K562 (cell line): Measurements from ENCODE around the gene RPL35. TPM values are rescaled to one million over a fixed set of nuclear protein-coding genes. Genes with fewer than 3 reads are reported as not detected.
A peak's percentile ranks its signal among the peaks of the same experiment; 100 is the strongest.

Experiments
- ATAC-seq: fragments of 200-7000 bp; cut with Tn5 transposase; 3 replicates; pipeline ENCODE4 v1.9.1; 2020; ENCODE audit warnings: moderate library complexity
- BruUV-seq: library from RNA; stranded (reverse); fragments of 400-500 nt; replicated peaks from 2 replicates; lab custom pipeline; 2021; lab: Mats Ljungman, UMichigan
- CTCF ChIA-PET: fragments of 300-600 bp; formaldehyde crosslinking; extraction: SDS; loops from one replicate; lab custom pipeline; 2021; ENCODE audit warnings: low intra/inter-chr PET ratio; lab: Yijun Ruan, JAX
- POLR2A ChIA-PET: fragments of 300-600, 350-650 bp; sonication (Branson Sonifier 250); formaldehyde crosslinking; extraction: SDS; loops from one replicate; lab custom pipeline; 2021; ENCODE audit warnings: antibody characterized with exemption, inconsistent platforms; lab: Yijun Ruan, JAX
- DNase-seq, 4 experiments: peaks; one replicate each; pipeline versions ENCODE4 v3.0.0 to v3.0.0-alpha.2; 2011 to 2018; ENCODE audit warnings: low spot score in 3 of 4, mixed read lengths in 3 of 4; ENCODE audit errors: extremely low read depth in 1 of 4
- FAIRE-seq: peaks from 2 replicates; lab custom pipeline; 2011; peaks lifted over from hg19 to GRCh38; lab: Jason Lieb, UNC
- H2AFZ ChIP-seq: 2 replicates; pipeline ENCODE4 v1.6.0; 2011; ENCODE audit warnings: low read depth, low read length, control low read depth, inconsistent platforms
- H3K27ac ChIP-seq: fragments of 200-600 bp; 3 replicates; pipeline ENCODE4 v1.8.0; 2011; ENCODE audit warnings: low read depth, mild to moderate bottlenecking, control low read depth, inconsistent platforms, low read length, moderate library complexity, mixed read lengths; ENCODE audit errors: extremely low read depth
- H3K27me3 ChIP-seq, 2 experiments: fragments of 300-600 bp in 1 of 2; 2 replicates in 1 of 2; 3 replicates in 1 of 2; pipeline versions ENCODE4 v1.6.0 to v1.8.0; 2011; ENCODE audit warnings: inconsistent platforms in 2 of 2, low read length in 2 of 2, mild to moderate bottlenecking in 1 of 2, mixed read lengths in 1 of 2, moderate library complexity in 1 of 2; ENCODE audit not compliant: control insufficient read depth in 2 of 2, insufficient read depth in 2 of 2
- H3K36me3 ChIP-seq: fragments of 300-600 bp; 3 replicates; pipeline ENCODE4 v1.8.0; 2011; ENCODE audit warnings: mild to moderate bottlenecking, low read length, inconsistent platforms; ENCODE audit not compliant: control insufficient read depth, insufficient read depth
- H3K4me1 ChIP-seq, 2 experiments: fragments of 200-600 bp in 1 of 2; replicated peaks in 1 of 2; 2 replicates in 1 of 2; 3 replicates in 1 of 2; pipeline versions ENCODE4 v1.5.1 to v1.8.0; 2011; ENCODE audit warnings: inconsistent platforms in 2 of 2, low read length in 2 of 2, mild to moderate bottlenecking in 1 of 2, mixed read lengths in 1 of 2, moderate library complexity in 1 of 2; ENCODE audit not compliant: control insufficient read depth in 2 of 2, insufficient read depth in 2 of 2
- H3K4me2 ChIP-seq: 2 replicates; pipeline ENCODE4 v1.6.1; 2011; ENCODE audit warnings: low read length, control low read depth, inconsistent platforms, mixed read lengths; ENCODE audit not compliant: insufficient read depth
- H3K4me3 ChIP-seq: fragments of 200-600 bp; sonication (generic), shearing (Covaris generic); 2 replicates; pipeline ENCODE4 v1.5.1; 2016; ENCODE audit warnings: control low read depth, inconsistent platforms
- H3K79me2 ChIP-seq: fragments of 200-600 bp; 3 replicates; pipeline ENCODE4 v1.8.0; 2011; ENCODE audit warnings: low read length, inconsistent platforms; ENCODE audit not compliant: control insufficient read depth, insufficient read depth
- H3K9ac ChIP-seq, 2 experiments: 2 replicates each; pipeline versions ENCODE4 v1.6.0 to v1.6.1; 2011; ENCODE audit warnings: low read depth in 2 of 2, low read length in 2 of 2, control low read depth in 1 of 2, inconsistent platforms in 1 of 2, mild to moderate bottlenecking in 1 of 2, mixed read lengths in 1 of 2; ENCODE audit not compliant: insufficient read depth in 1 of 2
- H3K9me1 ChIP-seq: one replicate; pipeline ENCODE4 v1.6.0; 2011; ENCODE audit warnings: inconsistent platforms, mild to moderate bottlenecking, low read length, moderate library complexity; ENCODE audit not compliant: control insufficient read depth, insufficient read depth
- H3K9me3 ChIP-seq: replicated peaks from 2 replicates; pipeline ENCODE4 v1.5.1; 2011; ENCODE audit warnings: low read depth, low read length, inconsistent platforms; ENCODE audit not compliant: control insufficient read depth, insufficient read depth
- H4K20me1 ChIP-seq: replicated peaks from 2 replicates; pipeline ENCODE4 v1.6.1; 2011; ENCODE audit warnings: low read length, inconsistent platforms, mixed read lengths; ENCODE audit not compliant: control insufficient read depth, insufficient read depth
- CHD2 ChIP-seq: IDR thresholded peaks from 2 replicates; pipeline ENCODE4 v1.6.1; 2011; ENCODE audit warnings: low read depth, low read length
- FIP1L1 ChIP-seq: fragments of 200-400 bp; formaldehyde crosslinking; IDR thresholded peaks from 2 replicates; pipeline ENCODE4 v1.6.1; 2018; ENCODE audit warnings: mild to moderate bottlenecking, low read depth, low read length; ENCODE audit not compliant: poor library complexity, severe bottlenecking
- MXD1 ChIP-seq: fragments of 250-450 bp; sonication (Bioruptor Pico); IDR thresholded peaks from 2 replicates; pipeline ENCODE4 v1.8.0; 2021; ENCODE audit warnings: borderline replicate concordance, mild to moderate bottlenecking, moderate library complexity; ENCODE audit not compliant: poor library complexity, severe bottlenecking
- NFE2 ChIP-seq: IDR thresholded peaks from 2 replicates; pipeline ENCODE4 v1.6.1; 2014; ENCODE audit warnings: antibody characterized with exemption, low read depth
- NKRF ChIP-seq: fragments of 450-650 bp; IDR thresholded peaks from 2 replicates; pipeline ENCODE4 v1.6.1; 2016; ENCODE audit warnings: borderline replicate concordance
- STAT6 ChIP-seq: sonication (generic); formaldehyde crosslinking; IDR thresholded peaks from 2 replicates; pipeline ENCODE4 v1.8.1; 2023; ENCODE audit warnings: mild to moderate bottlenecking, missing genetic modification reagents
- TCF7 ChIP-seq: sonication (generic); IDR thresholded peaks from 2 replicates; pipeline ENCODE4 v1.6.1; 2016; ENCODE audit warnings: antibody characterized with exemption, borderline replicate concordance
- ZNF121 ChIP-seq: sonication (generic); formaldehyde crosslinking; conservative IDR thresholded peaks from 2 replicates; pipeline ENCODE4 v1.8.0; 2022; ENCODE audit warnings: missing genetic modification reagents
- ZNF232 ChIP-seq: sonication (generic); formaldehyde crosslinking; IDR thresholded peaks from 2 replicates; pipeline ENCODE4 v1.8.0; 2022; ENCODE audit warnings: mild to moderate bottlenecking, missing genetic modification reagents
- WGBS: fragments of 100-300 bp; shearing (Covaris generic); methylation state at CpG from one replicate; pipeline ENCODE4 v1.1.6; 2016; ENCODE audit warnings: low coverage, mixed read lengths; ENCODE audit not compliant: insufficient coverage; ENCODE audit errors: missing lambda C conversion rate; 5-methylcytosine and 5-hydroxymethylcytosine counted together
- in situ Hi-C: fragments of 300-500 bp; cut with MboI; formaldehyde crosslinking; loops from 4 replicates; pipeline ENCODE4 v1.15.0; 2018; ENCODE audit warnings: inconsistent platforms, mixed read lengths
- intact Hi-C: fragments of 100-400 bp; cut with micrococcal nuclease; formaldehyde crosslinking; loops from 2 replicates; pipeline ENCODE4 v1.14.2; 2022
- polyA plus RNA-seq, 8 experiments: library from polyadenylated mRNA; depleted of rRNA in 4 of 8; stranded (reverse) in 5 of 8; unstranded in 3 of 8; fragments of >200 nt; fragmentation: Nextera tagmentation in 2 of 8; fragmentation: Illumina TruSeq in 1 of 8; extraction: Ambion mirVana in 2 of 8; extraction: Trizol in 1 of 8; gene quantifications; 2 replicates each; pipeline versions ENCODE4 v1.2.1 to v1.2.3, GENCODE V29; 2011 to 2014; ENCODE audit warnings: inconsistent platforms in 1 of 8, missing spikeins in 1 of 8
- total RNA-seq, 7 experiments: library from RNA; depleted of rRNA in 6 of 7; stranded (reverse); fragments of >200 nt in 6 of 7; fragmentation: Illumina TruSeq in 2 of 7; extraction: Trizol in 2 of 7; gene quantifications; 2 replicates each; pipeline versions ENCODE4 v1.2.1 to v1.2.3, GENCODE V29; 2011 to 2021; ENCODE audit warnings: low replicate concordance in 1 of 7

The RPL35 gene
- total and polyA plus RNA-seq, 9 of the 15 experiments (the other 6 are each of a cell fraction or from before 2014, with no cell fraction given) = 1,755 to 5,101 (median 3,405) TPM

GRCh38 chr9:124854161-124854560 is 7.6 kb downstream of the RPL35 start:
- Histone ChIP-seq H3K9ac (peak overlapping the region in 1 of 2 experiments; percentile 93; a peak in 1 of 4 replicates), H3K27ac (no peak overlapping the region), H3K4me3 (no peak overlapping the region), H4K20me1 (peaks cover 31% of the 10 kb centered on the region), H3K27me3 (no peaks in the 10 kb centered on the region), H3K79me2 (peaks cover 12% of the 10 kb centered on the region), H3K4me1 (peaks cover 3 to 58% of the 10 kb centered on the region in 2 experiments; a peak in 4 of 5 replicates), H3K9me1 (peaks cover 12% of the 10 kb centered on the region), H3K36me3 (peaks cover 31% of the 10 kb centered on the region), H2AFZ (0 out of 2 replicates have a peak overlapping the region, but pooled peaks have one; percentile 96), H3K9me3 (no peaks in the 10 kb centered on the region), H3K4me2 (no peak overlapping the region)
- WGBS = 66% methylated on average over 6 of the region's 8 CpGs
- no peak for DNase-seq
- ATAC-seq = no peak
- CTCF ChIA-PET = interaction anchor here (1.0 to 6.3 kb wide), 3 partner anchors 60 to 141 kb away, joined by 4 to 209 read pairs (median 25); partner anchors contain the start of gene NR6A1
- BruUV-seq = no TSS peak
- POLR2A ChIA-PET = interaction anchor here (1.0 to 5.1 kb wide), 6 partner anchors 12 to 82 kb away, joined by 3 to 64 read pairs (median 5); partner anchors contain the start of gene NR6A1
- in situ Hi-C loops = loop anchor here (5.0 kb wide), 2 partner anchors 82 to 518 kb away; partner anchors contain the start of gene NR6A1
- intact Hi-C loops = loop anchor here (5.0 kb wide), 2 partner anchors 237 to 518 kb away; no protein-coding TSS in a partner anchor
- no peak for FAIRE-seq
- no peak for TF ChIP-seq CHD2
- no peak for TF ChIP-seq FIP1L1
- no peak for TF ChIP-seq STAT6 (CRISPR knock-in tag)
- no peak for TF ChIP-seq ZNF232 (CRISPR knock-in tag)
- TF ChIP-seq NFE2 = no peak
- no peak for TF ChIP-seq MXD1
- TF ChIP-seq NKRF = no peak
- no peak for TF ChIP-seq TCF7
- no peak for TF ChIP-seq ZNF121
